ENCODE data around the gene NIPAL1.

NIPAL1 gene

DNA sequence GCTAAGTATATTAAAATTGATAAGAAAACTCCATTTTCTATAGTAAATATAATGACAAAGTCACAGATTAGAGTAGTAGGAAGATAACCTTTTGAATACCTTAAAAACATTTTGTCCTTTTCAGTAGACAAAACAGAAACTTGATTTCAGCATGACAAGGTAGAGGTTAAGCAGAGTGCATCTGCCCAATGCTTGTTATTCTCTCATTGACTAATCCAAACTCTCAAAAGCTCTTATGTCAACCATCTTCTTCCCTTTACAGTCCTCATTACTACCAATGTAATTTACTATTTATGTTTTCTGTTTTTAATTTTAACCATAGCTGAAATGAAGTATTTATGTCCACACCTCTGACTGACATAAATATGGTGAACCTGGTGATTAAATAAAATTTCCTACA is 11.1 kb downstream of the NIPAL1 start:
- TF ChIP-seq, protein P1, sequence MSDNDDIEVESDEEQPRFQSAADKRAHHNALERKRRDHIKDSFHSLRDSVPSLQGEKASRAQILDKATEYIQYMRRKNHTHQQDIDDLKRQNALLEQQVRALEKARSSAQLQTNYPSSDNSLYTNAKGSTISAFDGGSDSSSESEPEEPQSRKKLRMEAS (IDR thresholded peaks at IDR 0.05): no peak
- no peak for TF ChIP-seq FOXM1 (IDR thresholded peaks at IDR 0.05; ENCODE audit: borderline replicate concordance, low read depth)
- TF ChIP-seq ZBTB7A (IDR thresholded peaks at IDR 0.05; ENCODE audit: low read depth): no peak
- no peak for TF ChIP-seq EGR1 (IDR thresholded peaks at IDR 0.05)
- TF ChIP-seq RAD21 (IDR thresholded peaks at IDR 0.05; ENCODE audit: low read depth): no peak
- TF ChIP-seq TCF12 (IDR thresholded peaks at IDR 0.05; ENCODE audit: low read depth): no peak
- TF ChIP-seq YY1 (IDR thresholded peaks at IDR 0.05; ENCODE audit: low read depth): no peak
- no peak for TF ChIP-seq CEBPB (IDR thresholded peaks at IDR 0.05)
- no peak for TF ChIP-seq CREB1 (IDR thresholded peaks at IDR 0.05; ENCODE audit: low read depth)
- TF ChIP-seq, protein P2, sequence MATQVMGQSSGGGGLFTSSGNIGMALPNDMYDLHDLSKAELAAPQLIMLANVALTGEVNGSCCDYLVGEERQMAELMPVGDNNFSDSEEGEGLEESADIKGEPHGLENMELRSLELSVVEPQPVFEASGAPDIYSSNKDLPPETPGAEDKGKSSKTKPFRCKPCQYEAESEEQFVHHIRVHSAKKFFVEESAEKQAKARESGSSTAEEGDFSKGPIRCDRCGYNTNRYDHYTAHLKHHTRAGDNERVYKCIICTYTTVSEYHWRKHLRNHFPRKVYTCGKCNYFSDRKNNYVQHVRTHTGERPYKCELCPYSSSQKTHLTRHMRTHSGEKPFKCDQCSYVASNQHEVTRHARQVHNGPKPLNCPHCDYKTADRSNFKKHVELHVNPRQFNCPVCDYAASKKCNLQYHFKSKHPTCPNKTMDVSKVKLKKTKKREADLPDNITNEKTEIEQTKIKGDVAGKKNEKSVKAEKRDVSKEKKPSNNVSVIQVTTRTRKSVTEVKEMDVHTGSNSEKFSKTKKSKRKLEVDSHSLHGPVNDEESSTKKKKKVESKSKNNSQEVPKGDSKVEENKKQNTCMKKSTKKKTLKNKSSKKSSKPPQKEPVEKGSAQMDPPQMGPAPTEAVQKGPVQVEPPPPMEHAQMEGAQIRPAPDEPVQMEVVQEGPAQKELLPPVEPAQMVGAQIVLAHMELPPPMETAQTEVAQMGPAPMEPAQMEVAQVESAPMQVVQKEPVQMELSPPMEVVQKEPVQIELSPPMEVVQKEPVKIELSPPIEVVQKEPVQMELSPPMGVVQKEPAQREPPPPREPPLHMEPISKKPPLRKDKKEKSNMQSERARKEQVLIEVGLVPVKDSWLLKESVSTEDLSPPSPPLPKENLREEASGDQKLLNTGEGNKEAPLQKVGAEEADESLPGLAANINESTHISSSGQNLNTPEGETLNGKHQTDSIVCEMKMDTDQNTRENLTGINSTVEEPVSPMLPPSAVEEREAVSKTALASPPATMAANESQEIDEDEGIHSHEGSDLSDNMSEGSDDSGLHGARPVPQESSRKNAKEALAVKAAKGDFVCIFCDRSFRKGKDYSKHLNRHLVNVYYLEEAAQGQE (IDR thresholded peaks at IDR 0.05; ENCODE audit: low read depth): no peak
- TF ChIP-seq EP300 (IDR thresholded peaks at IDR 0.05; ENCODE audit: borderline replicate concordance): no peak
- no peak for TF ChIP-seq TEAD4 (IDR thresholded peaks at IDR 0.05)
- TF ChIP-seq TAF1 (IDR thresholded peaks at IDR 0.05; ENCODE audit: low read depth): no peak
- no peak for TF ChIP-seq NFIC (IDR thresholded peaks at IDR 0.05)
- TF ChIP-seq, protein P3, sequence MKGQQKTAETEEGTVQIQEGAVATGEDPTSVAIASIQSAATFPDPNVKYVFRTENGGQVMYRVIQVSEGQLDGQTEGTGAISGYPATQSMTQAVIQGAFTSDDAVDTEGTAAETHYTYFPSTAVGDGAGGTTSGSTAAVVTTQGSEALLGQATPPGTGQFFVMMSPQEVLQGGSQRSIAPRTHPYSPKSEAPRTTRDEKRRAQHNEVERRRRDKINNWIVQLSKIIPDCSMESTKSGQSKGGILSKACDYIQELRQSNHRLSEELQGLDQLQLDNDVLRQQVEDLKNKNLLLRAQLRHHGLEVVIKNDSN (IDR thresholded peaks at IDR 0.05): no peak

DNA sequence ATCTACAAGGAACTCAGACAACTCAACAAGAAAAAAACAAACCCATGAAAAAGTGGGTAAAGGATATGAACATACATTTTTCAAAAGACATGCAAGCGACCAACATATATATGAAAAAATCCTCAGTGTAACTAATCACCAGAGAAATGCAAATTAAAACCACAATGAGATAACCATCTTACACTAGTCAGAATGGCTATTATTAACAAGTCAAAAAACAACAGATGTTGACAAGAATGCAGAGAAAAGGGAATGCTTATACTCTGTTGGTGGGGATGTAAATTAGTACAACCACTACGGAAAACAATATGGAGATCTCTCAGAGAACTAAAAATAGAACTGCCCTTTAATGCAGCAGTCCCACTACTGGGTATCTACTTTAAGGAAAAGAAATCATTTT is 12.1 kb downstream of the NIPAL1 start:
- no peak for TF ChIP-seq FOXM1 (IDR thresholded peaks at IDR 0.05; ENCODE audit: borderline replicate concordance, low read depth)

DNA sequence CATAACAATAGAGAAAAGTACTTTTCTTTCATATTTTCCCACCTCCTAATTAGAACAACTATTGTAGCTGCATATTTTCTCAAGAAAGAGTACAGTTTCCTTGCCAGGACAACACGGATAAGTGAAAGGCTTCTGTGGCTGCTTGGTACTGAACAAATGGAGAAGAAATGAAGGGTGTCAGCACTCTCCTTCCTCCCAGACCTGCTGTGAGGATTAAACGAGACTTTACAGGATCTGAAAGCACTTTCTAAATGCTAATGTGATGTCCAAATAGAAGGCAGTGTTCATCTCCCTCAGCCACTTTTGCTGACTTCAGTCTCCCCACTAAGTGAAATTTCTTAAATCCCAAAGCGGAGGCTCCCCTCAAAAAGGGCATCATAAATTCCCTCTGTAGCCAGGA is 13.9 kb downstream of the NIPAL1 start:
- no peak for TF ChIP-seq CREB1 (IDR thresholded peaks at IDR 0.05; ENCODE audit: low read depth)
- no peak for TF ChIP-seq CEBPB (IDR thresholded peaks at IDR 0.05)
- TF ChIP-seq RAD21 (IDR thresholded peaks at IDR 0.05; ENCODE audit: low read depth): no peak
- TF ChIP-seq TEAD4 (IDR thresholded peaks at IDR 0.05): no peak
- no peak for TF ChIP-seq YY1 (IDR thresholded peaks at IDR 0.05; ENCODE audit: low read depth)
- no peak for TF ChIP-seq EGR1 (IDR thresholded peaks at IDR 0.05)
- no peak for TF ChIP-seq FOXM1 (IDR thresholded peaks at IDR 0.05; ENCODE audit: borderline replicate concordance, low read depth)
- TF ChIP-seq EP300 (IDR thresholded peaks at IDR 0.05; ENCODE audit: borderline replicate concordance): no peak
- TF ChIP-seq ZBTB7A (IDR thresholded peaks at IDR 0.05; ENCODE audit: low read depth): no peak
- no peak for TF ChIP-seq TCF12 (IDR thresholded peaks at IDR 0.05; ENCODE audit: low read depth)
- TF ChIP-seq, protein P2 (IDR thresholded peaks at IDR 0.05; ENCODE audit: low read depth): no peak
- TF ChIP-seq TAF1 (IDR thresholded peaks at IDR 0.05; ENCODE audit: low read depth): no peak
- TF ChIP-seq NFIC (IDR thresholded peaks at IDR 0.05): no peak
- TF ChIP-seq, protein P1 (IDR thresholded peaks at IDR 0.05): no peak
- TF ChIP-seq, protein P3 (IDR thresholded peaks at IDR 0.05): no peak

DNA sequence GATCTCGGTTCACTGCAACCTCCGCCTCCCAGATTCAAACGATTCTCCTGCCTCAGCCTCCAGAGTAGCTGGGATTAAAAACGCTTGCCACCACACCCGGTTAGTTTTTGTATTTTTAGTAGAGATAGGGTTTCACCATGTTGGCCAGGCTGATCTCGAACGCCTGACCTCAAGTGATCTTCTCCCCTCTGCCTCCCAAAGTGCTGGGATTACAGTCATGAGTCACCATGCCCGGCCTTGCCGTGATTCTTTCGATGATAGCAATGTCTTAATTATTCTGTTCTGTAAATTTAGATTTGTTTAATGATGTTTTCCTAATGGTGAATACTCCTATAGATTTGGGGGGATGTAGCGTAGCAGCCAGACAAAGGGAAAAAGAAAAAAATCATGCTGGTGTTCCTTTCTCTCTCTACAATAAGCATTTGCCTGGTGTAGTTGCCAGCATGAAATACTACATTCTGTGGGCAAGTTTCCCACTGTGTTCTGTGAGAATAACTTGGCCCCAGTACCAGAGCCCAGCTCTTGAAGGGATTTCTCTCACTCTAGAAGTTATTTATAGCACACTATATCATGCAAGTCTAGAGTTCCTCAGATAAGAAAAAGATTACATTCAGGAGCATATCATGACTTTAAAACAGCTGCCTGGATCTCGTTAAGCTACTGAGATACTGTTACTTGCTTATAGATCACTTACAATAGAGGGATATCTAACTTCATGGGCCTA is 15.4 kb downstream of the NIPAL1 start:
- TF ChIP-seq TAF1 (IDR thresholded peaks at IDR 0.05; ENCODE audit: low read depth) (no peak), NFIC (IDR thresholded peaks at IDR 0.05) (no peak), TEAD4 (IDR thresholded peaks at IDR 0.05) (no peak), ZBTB7A (IDR thresholded peaks at IDR 0.05; ENCODE audit: low read depth) (no peak), CEBPB (IDR thresholded peaks at IDR 0.05) (no peak)
- TF ChIP-seq, protein P3 (IDR thresholded peaks at IDR 0.05): no peak
- TF ChIP-seq, protein P1 (IDR thresholded peaks at IDR 0.05): no peak

DNA sequence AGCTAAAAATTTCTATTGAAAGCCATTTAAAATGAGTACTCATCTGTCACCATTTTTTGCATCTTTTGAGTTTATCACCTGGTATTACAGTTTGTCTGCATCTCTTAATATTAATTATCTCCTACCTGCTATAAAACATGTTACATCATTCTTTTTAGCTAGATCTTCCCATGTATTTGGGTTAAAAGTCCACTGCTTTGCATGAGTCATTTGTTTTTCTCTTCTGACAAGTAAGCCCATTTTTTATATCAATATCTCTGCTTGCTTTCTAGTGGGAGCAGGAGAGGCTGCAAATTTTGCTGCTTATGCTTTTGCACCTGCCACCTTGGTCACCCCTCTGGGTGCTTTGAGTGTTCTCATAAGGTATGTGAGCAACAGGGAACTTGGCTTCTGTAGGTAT is 16.1 kb downstream of the NIPAL1 start:
- TF ChIP-seq, protein P3 (IDR thresholded peaks at IDR 0.05): no peak
- no peak for TF ChIP-seq TAF1 (IDR thresholded peaks at IDR 0.05; ENCODE audit: low read depth)
- TF ChIP-seq CEBPB (IDR thresholded peaks at IDR 0.05): no peak
- TF ChIP-seq, protein P1 (IDR thresholded peaks at IDR 0.05): no peak
- TF ChIP-seq FOXM1 (IDR thresholded peaks at IDR 0.05; ENCODE audit: borderline replicate concordance, low read depth): no peak
- no peak for TF ChIP-seq EGR1 (IDR thresholded peaks at IDR 0.05)

Data from Ishikawa (cell line).